H54 (cell line): ENCODE results near the gene CFLAR.
A peak's percentile ranks its signal among the peaks of the same experiment; 100 is the strongest.
"Not testable (repeated sequence)": the region's sequence is repeated elsewhere in the genome, so short reads cannot be mapped to it uniquely, and the experiment has no call there.

Experiments
- DNase-seq: peaks from one replicate; pipeline ENCODE4 v3.0.0; 2011; ENCODE audit warnings: low spot score, mixed read lengths; ENCODE audit not compliant: insufficient read length
- FAIRE-seq: peaks from 3 replicates; lab custom pipeline; 2011; peaks lifted over from hg19 to GRCh38; lab: Jason Lieb, UNC
- POLR2A ChIP-seq: IDR thresholded peaks from 2 replicates; pipeline ENCODE4 v1.6.1; 2011; ENCODE audit warnings: low read depth, mild to moderate bottlenecking, low read length

The CFLAR gene

DNA sequence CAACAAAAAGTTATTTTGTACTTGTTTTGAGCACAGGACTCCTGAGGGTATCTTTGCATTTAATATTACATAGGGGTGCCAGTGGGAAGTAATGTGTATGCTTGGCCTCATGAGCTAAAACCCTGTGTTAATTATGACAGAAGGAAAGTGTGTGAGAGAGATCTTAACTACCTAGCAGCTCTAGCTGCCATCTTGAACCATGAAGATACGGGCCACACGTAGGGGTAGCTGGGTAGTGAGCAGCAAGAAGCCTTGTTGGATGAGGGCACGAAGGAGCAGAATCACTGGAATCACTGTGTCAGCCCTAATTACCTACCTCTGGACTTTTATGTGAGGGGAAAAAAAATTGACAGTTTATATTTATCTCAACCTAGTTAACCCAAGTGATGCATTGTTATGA is 51.6 kb downstream of the CFLAR start:
- no peak for FAIRE-seq

DNA sequence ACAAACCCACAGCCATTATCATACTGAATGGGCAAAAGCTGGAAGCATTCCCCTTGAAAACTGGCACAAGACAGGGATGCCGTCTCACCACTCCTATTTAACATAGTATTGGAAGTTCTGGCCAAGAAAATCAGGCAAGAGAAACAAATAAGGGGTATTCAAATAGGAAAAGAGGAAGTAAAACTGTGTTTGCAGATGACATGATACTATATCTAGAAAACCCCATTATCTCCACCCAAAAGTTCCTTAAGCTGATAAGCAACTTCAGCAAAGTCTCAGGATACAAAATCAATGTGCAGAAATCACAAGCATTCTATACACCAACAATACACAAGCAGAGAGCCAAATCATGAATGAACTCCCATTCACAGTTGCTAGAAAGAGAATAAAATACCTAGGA is 52.5 kb downstream of the CFLAR start:
- DNase-seq, FAIRE-seq: not testable (repeated sequence)

More for the DNA sequence above, 51.6 kb downstream of the CFLAR start:
- TF ChIP-seq POLR2A: no peak
- no peak for DNase-seq

GRCh38 chr2:201171259-201171814 is 55.4 kb downstream of the CFLAR start:
- DNase-seq: no peak
- no peak for TF ChIP-seq POLR2A
- FAIRE-seq: no peak

GRCh38 chr2:201172279-201172678 is 56.3 kb downstream of the CFLAR start:
- DNase-seq (no peak), FAIRE-seq (no peak)
- no peak for TF ChIP-seq POLR2A

- FAIRE-seq: no peak
- no peak for DNase-seq
- no peak for TF ChIP-seq POLR2A
These were observed 58.7 kb downstream of the CFLAR start for GRCh38 chr2:201174687-201175086.

DNA sequence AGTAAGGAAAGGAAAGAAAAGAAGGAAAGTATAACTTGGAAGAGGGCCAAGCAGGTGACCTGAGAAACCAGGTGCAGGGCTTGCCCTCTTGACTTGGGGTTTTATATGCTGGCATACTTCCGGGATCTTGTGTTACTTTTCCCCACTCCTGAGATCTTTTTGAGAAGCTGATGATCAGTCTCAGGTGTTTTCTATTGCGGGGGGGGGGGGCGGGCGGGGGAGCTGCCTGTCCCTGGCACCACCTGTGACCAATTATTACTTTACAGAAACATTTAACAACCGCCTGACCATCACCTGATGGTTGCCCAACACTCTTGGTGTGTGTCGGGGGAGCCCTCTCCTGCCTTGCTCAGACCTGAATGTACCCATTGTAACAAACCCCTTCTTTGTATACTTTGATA is 60.1 kb downstream of the CFLAR start:
- FAIRE-seq (no peak), DNase-seq (no peak)
- TF ChIP-seq POLR2A: no peak

DNA sequence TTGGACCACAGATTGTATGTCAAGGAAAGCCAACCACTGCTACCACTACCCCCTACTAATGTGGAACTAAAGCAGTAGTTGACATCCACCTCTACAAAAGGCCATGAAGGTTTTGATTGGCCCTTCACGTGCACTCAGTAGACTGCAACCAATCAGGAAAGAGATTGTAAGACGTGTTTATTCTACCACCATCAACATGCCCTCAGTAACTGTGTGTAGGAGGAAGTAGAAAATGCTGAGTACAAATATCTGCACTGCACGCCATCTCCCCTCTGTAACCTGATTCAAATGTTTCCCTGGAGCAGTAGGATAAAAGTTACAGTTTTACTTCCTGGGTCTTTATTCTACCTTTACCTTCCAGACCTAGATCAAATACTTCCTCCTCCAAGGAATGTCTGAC is 64.0 kb downstream of the CFLAR start:
- no peak for DNase-seq
- TF ChIP-seq POLR2A: no peak
- FAIRE-seq: no peak

- FAIRE-seq: peak; percentile 75
- TF ChIP-seq POLR2A: no peak
- DNase-seq: peak; percentile 61
These were observed 66.8 kb downstream of the CFLAR start, which contains the start of gene CASP10 for GRCh38 chr2:201182650-201183364. Gene CASP10 (plus strand): TSS chr2:201183141. CDS start chr2:201185778, 2,637 bp downstream.

- TF ChIP-seq POLR2A: no peak
- DNase-seq: no peak
- no peak for FAIRE-seq
These were observed 67.4 kb downstream of the CFLAR start for GRCh38 chr2:201183365-201183727.

GRCh38 chr2:201183835-201184234 is 67.9 kb downstream of the CFLAR start:
- DNase-seq, FAIRE-seq: not testable (repeated sequence)

DNA sequence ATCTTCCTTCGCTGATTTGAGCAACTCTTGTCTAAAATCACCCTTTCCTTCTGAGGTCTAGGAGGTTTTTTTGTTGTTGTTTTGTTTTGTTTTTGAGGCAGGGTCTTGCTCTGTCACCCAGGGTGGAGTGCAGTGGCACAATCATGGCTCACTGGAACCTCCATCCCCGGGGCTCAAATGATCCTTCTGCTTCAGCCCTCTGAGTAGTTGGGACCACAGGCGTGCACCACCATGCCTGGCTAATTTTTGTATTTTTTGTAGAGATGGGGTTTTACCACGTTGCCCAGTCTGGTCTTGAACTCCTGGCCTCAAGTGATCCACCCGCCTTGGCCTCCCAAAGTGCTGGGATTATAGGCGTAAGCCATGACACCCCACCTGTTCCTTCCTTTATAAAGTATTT is 68.3 kb downstream of the CFLAR start:
- FAIRE-seq, DNase-seq: not testable (repeated sequence)

DNA sequence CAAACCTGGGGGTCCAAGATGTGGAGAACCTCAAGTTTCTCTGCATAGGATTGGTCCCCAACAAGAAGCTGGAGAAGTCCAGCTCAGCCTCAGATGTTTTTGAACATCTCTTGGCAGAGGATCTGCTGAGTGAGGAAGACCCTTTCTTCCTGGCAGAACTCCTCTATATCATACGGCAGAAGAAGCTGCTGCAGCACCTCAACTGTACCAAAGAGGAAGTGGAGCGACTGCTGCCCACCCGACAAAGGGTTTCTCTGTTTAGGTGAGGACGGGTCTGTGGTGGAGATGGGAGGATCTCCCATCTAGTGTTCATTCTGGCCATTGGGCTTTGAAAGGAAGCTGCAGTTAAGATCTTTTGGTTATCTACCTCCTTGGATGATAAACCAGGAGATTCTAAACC is 69.9 kb downstream of the CFLAR start:
- FAIRE-seq (no peak), DNase-seq (no peak)
- no peak for TF ChIP-seq POLR2A

DNA sequence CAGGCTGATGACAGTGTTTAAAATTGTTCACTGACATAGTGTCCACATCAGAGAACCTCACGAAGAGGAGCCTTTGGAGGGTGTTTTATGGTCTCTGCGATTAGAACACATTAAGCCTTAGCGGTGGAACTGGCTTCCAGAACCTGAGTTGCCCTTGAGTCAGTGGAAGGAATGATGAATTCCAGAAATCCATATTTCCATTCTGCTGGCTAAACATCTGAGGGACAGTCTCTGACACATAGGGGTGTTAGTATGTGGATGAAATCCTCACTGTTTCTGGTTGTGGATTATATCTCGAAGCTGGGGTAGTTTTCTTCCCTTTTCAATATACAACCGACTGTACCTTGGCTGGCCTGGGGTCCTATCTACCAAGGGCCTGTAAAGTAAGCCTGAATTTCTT is 71.0 kb downstream of the CFLAR start:
- TF ChIP-seq POLR2A: no peak
- DNase-seq (no peak), FAIRE-seq (no peak)

- DNase-seq: no peak
- no peak for FAIRE-seq
- TF ChIP-seq POLR2A: no peak
These were observed 72.5 kb downstream of the CFLAR start for GRCh38 chr2:201188449-201188848.
